IPS-15b (cell line): Measurements from ENCODE around the gene MED25.
A peak's percentile ranks its signal among the peaks of the same experiment; 100 is the strongest.

Experiments used
- H3K27me3 ChIP-seq: one replicate; pipeline ENCODE4 v1.6.1; 2013; ENCODE audit warnings: low read length; ENCODE audit not compliant: control insufficient read depth, insufficient read depth
- H3K36me3 ChIP-seq: one replicate; pipeline ENCODE4 v1.6.1; 2013; ENCODE audit warnings: low read length; ENCODE audit not compliant: control insufficient read depth, insufficient read depth
- H3K4me1 ChIP-seq: one replicate; pipeline ENCODE4 v1.6.1; 2013; ENCODE audit warnings: mild to moderate bottlenecking, low read length; ENCODE audit not compliant: control insufficient read depth, insufficient read depth
- H3K4me3 ChIP-seq: one replicate; pipeline ENCODE4 v1.5.1; 2013; ENCODE audit warnings: low read depth, low read length
- H3K9ac ChIP-seq: one replicate; pipeline ENCODE4 v1.6.1; 2013; ENCODE audit warnings: low read depth, mild to moderate bottlenecking, low read length
- H3K9me3 ChIP-seq: one replicate; pipeline ENCODE4 v1.6.1; 2013; ENCODE audit warnings: mild to moderate bottlenecking, low read length; ENCODE audit not compliant: control insufficient read depth, insufficient read depth

The MED25 gene

DNA sequence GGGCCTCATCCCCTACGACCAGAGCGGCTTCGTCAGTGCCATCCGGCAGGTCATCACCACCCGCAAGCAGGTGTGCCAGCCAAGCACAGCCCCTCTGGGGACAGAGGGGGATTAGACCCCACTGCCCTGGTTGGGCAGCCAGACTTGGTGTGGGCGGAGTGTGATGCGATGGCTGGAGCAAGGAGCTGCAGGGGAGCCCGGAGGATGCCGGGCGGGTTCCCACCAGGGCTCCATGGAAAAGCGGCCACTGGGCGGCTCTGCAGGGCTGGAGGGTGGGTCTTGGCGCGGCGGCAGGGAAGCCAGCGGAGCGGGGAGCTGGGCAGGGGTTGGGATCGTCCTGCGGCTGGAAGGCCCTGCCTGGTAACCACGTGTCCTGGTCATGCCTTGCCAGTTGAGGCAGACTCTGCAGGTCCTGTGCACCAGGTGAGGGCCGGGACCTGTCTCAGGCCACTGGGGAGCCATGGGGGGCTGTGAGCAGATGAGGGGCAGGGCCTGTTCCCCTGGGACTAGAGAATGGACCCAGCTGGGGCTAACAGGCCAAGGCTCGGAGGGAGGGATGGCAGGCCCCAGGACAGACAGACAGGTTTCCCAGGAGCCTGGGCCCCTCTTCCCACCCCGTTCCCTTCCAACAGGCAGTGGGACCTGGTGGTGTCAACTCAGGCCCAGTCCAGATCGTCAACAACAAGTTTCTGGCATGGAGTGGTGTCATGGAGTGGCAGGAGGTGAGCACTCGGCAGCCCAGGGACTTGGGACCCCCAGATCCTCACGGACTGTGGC is 39.2 kb downstream of the MED25 start:
- H3K36me3 ChIP-seq, result peaks cover 65% of the 10 kb centered on the region
- no peaks in the 10 kb centered on the region for H3K27me3 ChIP-seq
- H3K9me3 ChIP-seq, result no peaks in the 10 kb centered on the region
- H3K9ac ChIP-seq, result no peak overlapping the region
- H3K4me3 ChIP-seq, result no peak overlapping the region
- H3K4me1 ChIP-seq, result peaks cover 6% of the 10 kb centered on the region

- H3K4me1 ChIP-seq, result peaks cover 4% of the 10 kb centered on the region
- no peaks in the 10 kb centered on the region for H3K9me3 ChIP-seq
- peaks cover 65% of the 10 kb centered on the region for H3K36me3 ChIP-seq
- H3K27me3 ChIP-seq, result no peaks in the 10 kb centered on the region
- H3K9ac ChIP-seq, result no peak overlapping the region
- H3K4me3 ChIP-seq, result no peak overlapping the region
Observed at GRCh38 chr19:49857838-49858087, 39.7 kb downstream of the MED25 start.

DNA sequence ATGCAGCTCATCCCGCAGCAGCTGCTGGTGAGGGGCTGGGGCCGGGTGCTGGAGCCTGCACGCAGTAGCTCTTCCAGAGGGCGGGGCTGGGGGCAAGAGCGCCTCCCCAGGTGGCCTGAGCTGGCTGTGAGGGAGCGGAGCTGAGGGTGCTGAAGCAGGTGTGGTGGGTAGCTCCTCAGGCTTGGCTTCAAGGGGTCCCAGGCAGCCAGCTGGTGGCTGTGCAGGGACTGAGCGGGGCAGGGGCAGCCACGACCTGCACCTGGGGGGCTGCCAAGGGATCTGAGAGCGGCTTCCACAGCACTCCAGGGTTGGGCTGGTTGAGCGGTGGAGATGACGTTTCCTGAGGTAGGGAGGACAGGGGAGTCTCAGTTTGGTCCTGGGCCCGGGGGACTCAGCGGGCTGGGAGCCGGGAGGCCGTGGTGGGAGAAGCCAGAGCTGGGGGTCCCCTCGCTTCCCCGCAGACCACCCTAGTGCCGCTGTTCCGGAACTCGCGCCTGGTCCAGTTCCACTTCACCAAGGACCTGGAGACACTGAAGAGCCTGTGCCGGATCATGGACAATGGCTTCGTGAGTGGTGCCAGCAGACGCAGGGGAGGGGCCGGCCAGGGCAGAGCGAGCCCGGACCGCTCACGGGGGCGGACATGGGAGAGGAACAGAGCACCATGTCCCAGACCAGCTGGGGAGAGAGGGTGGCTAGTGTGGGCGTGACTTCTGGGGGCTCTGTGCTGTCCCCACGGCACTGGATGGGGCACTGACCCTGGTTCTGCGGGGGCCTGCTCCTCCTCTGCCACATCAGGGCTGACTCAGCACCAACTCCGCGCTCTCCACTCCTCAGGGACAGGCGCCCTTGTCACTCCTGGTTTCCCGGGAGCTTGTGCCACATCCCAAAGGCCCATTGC is 40.2 kb downstream of the MED25 start:
- Histone ChIP-seq H3K36me3 (peaks cover 69% of the 10 kb centered on the region), H3K9ac (no peak overlapping the region), H3K9me3 (no peaks in the 10 kb centered on the region), H3K4me3 (no peak overlapping the region), H3K4me1 (no peaks in the 10 kb centered on the region), H3K27me3 (no peaks in the 10 kb centered on the region)

GRCh38 chr19:49859682-49860335 is 41.7 kb downstream of the MED25 start:
- H3K36me3 ChIP-seq, result peaks cover 83% of the 10 kb centered on the region
- H3K27me3 ChIP-seq, result no peaks in the 10 kb centered on the region
- H3K9me3 ChIP-seq, result no peaks in the 10 kb centered on the region
- H3K9ac ChIP-seq, result no peak overlapping the region
- no peak overlapping the region for H3K4me3 ChIP-seq
- H3K4me1 ChIP-seq, result peaks cover under 1% of the 10 kb centered on the region

GRCh38 chr19:49860336-49861102 is 42.4 kb downstream of the MED25 start:
- Histone ChIP-seq H3K27me3 (no peaks in the 10 kb centered on the region), H3K4me3 (no peak overlapping the region), H3K9me3 (no peaks in the 10 kb centered on the region), H3K36me3 (peaks cover 80% of the 10 kb centered on the region), H3K9ac (peak overlapping the region; percentile 24), H3K4me1 (peaks cover 4% of the 10 kb centered on the region)

GRCh38 chr19:49861107-49861506 is 43.0 kb downstream of the MED25 start:
- Histone ChIP-seq H3K4me1 (peaks cover 4% of the 10 kb centered on the region), H3K27me3 (no peaks in the 10 kb centered on the region), H3K36me3 (peaks cover 75% of the 10 kb centered on the region), H3K9me3 (no peaks in the 10 kb centered on the region), H3K9ac (no peak overlapping the region), H3K4me3 (no peak overlapping the region)

DNA sequence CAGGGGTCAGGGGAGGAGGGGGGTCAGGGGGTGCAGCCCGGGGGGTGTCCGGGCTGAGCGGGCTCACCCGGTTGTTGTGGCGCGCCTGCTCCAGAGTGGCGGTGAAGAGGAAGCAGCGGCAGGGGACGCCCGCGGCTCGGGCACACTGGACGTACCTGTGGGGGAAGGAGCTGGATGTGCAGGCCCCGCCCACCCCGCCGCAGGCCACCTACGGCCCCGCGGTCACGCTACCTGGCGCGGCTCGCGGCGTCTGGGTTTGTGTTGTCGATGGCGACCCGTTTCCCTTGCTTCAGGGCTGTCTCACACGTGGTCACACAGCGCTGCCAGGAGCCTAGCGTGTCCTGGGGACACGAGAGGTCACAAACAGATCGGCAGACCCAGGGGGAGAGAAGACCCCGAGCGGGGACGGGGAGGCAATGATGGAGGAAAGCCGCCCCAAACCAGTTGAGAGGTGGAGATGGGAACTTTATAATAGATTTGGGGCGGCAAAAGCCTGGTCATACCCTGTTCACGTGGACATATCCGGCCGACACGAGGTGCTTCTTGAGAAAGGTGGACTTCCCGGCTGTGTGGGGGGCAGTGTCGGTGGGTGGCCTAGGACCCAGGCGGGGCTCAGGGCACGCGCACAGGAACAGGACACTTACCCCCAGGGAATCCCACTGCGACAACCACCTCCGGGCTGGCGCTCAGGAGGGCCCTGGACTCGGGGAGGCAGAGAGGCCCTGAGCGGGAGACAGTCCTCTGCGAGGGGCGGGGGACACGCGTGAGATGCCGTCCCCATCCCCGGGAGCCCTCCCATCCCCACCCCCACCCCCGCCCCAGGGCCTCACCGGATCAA is 43.7 kb downstream of the MED25 start:
- Histone ChIP-seq H3K4me3 (no peak overlapping the region), H3K36me3 (peaks cover 70% of the 10 kb centered on the region), H3K4me1 (peaks cover 4% of the 10 kb centered on the region), H3K9ac (no peak overlapping the region), H3K9me3 (no peaks in the 10 kb centered on the region), H3K27me3 (no peaks in the 10 kb centered on the region)

DNA sequence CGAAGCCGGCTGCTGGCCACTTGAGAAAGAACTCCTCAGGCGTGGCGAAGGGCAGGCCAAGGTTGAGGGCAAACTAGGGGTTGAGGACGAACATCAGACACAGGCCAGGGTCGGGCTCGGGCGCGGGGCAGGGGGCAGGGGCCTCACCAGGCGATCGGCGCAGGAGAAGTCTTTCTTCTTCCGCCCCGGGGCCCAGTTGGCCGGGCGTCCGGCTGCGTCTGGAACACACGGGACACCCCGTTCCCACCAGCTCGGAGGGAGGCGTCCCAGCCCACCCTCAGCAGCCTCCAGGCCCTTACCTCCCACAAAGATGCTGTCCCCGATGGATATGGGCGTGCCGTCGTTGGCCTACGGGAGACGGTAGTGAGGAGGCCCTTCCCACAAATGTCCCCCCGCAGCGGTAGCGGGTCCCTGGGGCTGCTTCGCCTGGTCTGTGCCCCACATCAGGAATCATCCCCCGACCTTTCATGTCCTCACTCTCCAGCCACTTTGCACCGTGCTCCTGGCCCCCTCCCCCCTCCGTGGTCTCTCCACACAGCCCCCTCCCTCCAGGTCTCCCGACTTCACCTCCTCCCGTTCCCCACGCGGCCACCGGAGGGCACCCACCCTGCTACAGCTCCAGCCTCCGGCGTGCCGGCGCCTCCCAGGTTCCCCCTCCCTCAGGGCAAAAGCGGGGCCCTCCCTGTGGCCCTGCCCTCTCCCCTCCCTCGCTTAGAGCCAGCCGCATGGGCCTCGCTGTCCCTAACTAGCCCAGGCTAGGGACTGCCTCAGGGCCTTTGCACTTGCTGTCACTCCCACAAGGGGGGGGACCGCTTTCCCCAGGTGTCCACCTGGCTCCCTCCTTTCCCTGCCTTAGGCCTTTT is 44.5 kb downstream of the MED25 start:
- H3K27me3 ChIP-seq, result no peaks in the 10 kb centered on the region
- no peak overlapping the region for H3K4me3 ChIP-seq
- no peak overlapping the region for H3K9ac ChIP-seq
- peaks cover 4% of the 10 kb centered on the region for H3K4me1 ChIP-seq
- peaks cover 62% of the 10 kb centered on the region for H3K36me3 ChIP-seq
- no peaks in the 10 kb centered on the region for H3K9me3 ChIP-seq

DNA sequence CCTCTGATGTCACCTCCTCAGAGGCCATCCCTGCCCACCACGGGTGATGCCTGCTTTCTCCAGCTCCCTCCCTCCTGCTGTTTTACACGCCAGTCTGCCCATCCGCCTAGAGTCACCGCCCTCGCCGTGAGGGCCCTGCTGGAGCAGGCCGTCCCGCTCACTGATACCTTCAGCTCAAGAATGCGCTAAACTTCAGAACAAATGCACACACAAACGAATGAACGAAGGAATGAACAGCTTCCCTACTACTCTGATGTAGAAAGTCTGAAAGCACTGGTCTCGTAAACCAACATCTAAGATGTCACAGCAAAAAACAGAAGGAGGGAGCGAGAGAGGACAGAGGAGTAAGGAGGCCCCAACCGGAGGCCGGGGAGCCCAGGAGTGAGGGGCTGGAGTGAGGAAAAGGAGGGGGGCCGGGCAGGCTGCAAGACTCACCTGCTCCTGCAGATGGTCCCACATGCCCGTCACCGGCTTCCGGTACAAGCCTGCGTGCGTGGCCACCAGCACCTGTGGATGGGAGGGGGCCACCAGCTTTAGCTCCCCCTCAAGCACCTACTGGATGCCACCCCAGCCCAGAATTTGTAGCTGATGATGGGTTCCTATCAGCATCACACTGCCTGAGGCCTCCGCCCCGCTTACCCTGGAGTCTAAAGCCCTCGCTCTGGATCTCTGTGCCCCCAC is 45.3 kb downstream of the MED25 start:
- H3K4me3 ChIP-seq, result no peak overlapping the region

GRCh38 chr19:49863935-49864320 is 45.8 kb downstream of the MED25 start:
- Histone ChIP-seq H3K4me1 (peaks cover 4% of the 10 kb centered on the region), H3K27me3 (no peaks in the 10 kb centered on the region), H3K36me3 (peaks cover 49% of the 10 kb centered on the region), H3K4me3 (no peak overlapping the region), H3K9me3 (no peaks in the 10 kb centered on the region), H3K9ac (no peak overlapping the region)

More for the DNA sequence above, 45.3 kb downstream of the MED25 start:
- Histone ChIP-seq H3K4me1 (peaks cover 4% of the 10 kb centered on the region), H3K27me3 (no peaks in the 10 kb centered on the region), H3K9me3 (no peaks in the 10 kb centered on the region), H3K36me3 (peaks cover 54% of the 10 kb centered on the region), H3K9ac (no peak overlapping the region)
